CD4-positive, alpha-beta T cell treated with Interleukin-2 at 100 ng/mL for 4 hours (primary cell): ENCODE measurements around the gene IL20.
A peak's percentile ranks its signal among the peaks of the same experiment; 100 is the strongest.

ENCODE experiments used
- DNase-seq: peaks from one replicate; pipeline ENCODE4 v3.0.0-alpha.2; 2020; ENCODE audit warnings: low spot score

The IL20 gene

GRCh38 chr1:206864939-206865671 lies at the start of gene IL20:
TSS of gene IL20 (plus strand) at chr1:206865623. CDS start at chr1:206865853, 230 bp downstream.
- peak; percentile 83 for DNase-seq

- DNase-seq, result peak; percentile 50
These were observed 48.8 kb upstream of the IL20 start for GRCh38 chr1:206816390-206817287.

- no peak for DNase-seq
These were observed 43.9 kb upstream of the IL20 start for GRCh38 chr1:206821493-206821892.

GRCh38 chr1:206823727-206824126 lies 41.7 kb upstream of the IL20 start:
- DNase-seq, result no peak

GRCh38 chr1:206824331-206824730 lies 41.1 kb upstream of the IL20 start:
- no peak for DNase-seq

GRCh38 chr1:206826394-206826793 lies 39.0 kb upstream of the IL20 start:
- DNase-seq, result no peak

GRCh38 chr1:206828061-206828460 lies 37.4 kb upstream of the IL20 start:
- no peak for DNase-seq

GRCh38 chr1:206828765-206829164 lies 36.7 kb upstream of the IL20 start:
- no peak for DNase-seq

GRCh38 chr1:206829282-206829681 lies 36.1 kb upstream of the IL20 start:
- peak; percentile 10 for DNase-seq

GRCh38 chr1:206829875-206830274 lies 35.5 kb upstream of the IL20 start:
- DNase-seq, result no peak

- no peak for DNase-seq
These were observed 33.8 kb upstream of the IL20 start for GRCh38 chr1:206831650-206832049.

GRCh38 chr1:206832352-206832880 lies 33.0 kb upstream of the IL20 start:
- DNase-seq, result no peak

- DNase-seq, result no peak
These were observed 32.2 kb upstream of the IL20 start for GRCh38 chr1:206833106-206833680.

- DNase-seq, result no peak
These were observed 31.6 kb upstream of the IL20 start for GRCh38 chr1:206833801-206834200.

GRCh38 chr1:206834217-206834616 lies 31.2 kb upstream of the IL20 start:
- DNase-seq, result no peak

- no peak for DNase-seq
These were observed 30.7 kb upstream of the IL20 start for GRCh38 chr1:206834711-206835110.

GRCh38 chr1:206835186-206835585 lies 30.2 kb upstream of the IL20 start:
- no peak for DNase-seq

GRCh38 chr1:206836111-206836510 lies 29.3 kb upstream of the IL20 start:
- no peak for DNase-seq

GRCh38 chr1:206839006-206839560 lies 26.3 kb upstream of the IL20 start:
- no peak for DNase-seq

GRCh38 chr1:206839857-206840256 lies 25.6 kb upstream of the IL20 start:
- DNase-seq, result no peak

- DNase-seq, result no peak
These were observed 23.7 kb upstream of the IL20 start for GRCh38 chr1:206841609-206842323.

- DNase-seq, result no peak
These were observed 22.6 kb upstream of the IL20 start for GRCh38 chr1:206842854-206843253.
